Rectal smooth muscle tissue (tissue), 1 donor: ENCODE results near the gene MAGEB16.

Experiments
- H3K27ac ChIP-seq: one replicate; pipeline ENCODE4 v1.7.0; 2013; ENCODE audit warnings: low read depth, low read length, inconsistent platforms
- H3K27me3 ChIP-seq: one replicate; pipeline ENCODE4 v1.7.0; 2013; ENCODE audit warnings: low read length; ENCODE audit not compliant: control insufficient read depth, insufficient read depth
- H3K36me3 ChIP-seq: one replicate; pipeline ENCODE4 v1.7.0; 2013; ENCODE audit warnings: low read length; ENCODE audit not compliant: control insufficient read depth, insufficient read depth
- H3K4me1 ChIP-seq: one replicate; pipeline ENCODE4 v1.7.0; 2013; ENCODE audit warnings: low read length; ENCODE audit not compliant: control insufficient read depth, insufficient read depth
- H3K4me3 ChIP-seq: one replicate; pipeline ENCODE4 v1.7.0; 2013; ENCODE audit warnings: low read length
- H3K9ac ChIP-seq: one replicate; pipeline ENCODE4 v1.7.0; 2013; ENCODE audit warnings: low read length

Gene MAGEB16

GRCh38 chrX:35798042-35798441 is at the start of gene MAGEB16:
TSS of gene MAGEB16 (plus strand) at chrX:35798342. CDS start at chrX:35802197, 3,855 bp downstream.
- Histone ChIP-seq H3K4me1 (no peaks in the 10 kb centered on the region), H3K4me3 (no peak within 1 kb of the TSS), H3K27me3 (no peaks in the 10 kb centered on the region), H3K36me3 (no peaks in the 10 kb centered on the region), H3K27ac (no peak within 1 kb of the TSS), H3K9ac (no peak within 1 kb of the TSS)

GRCh38 chrX:35773958-35774564 is 24.1 kb upstream of the MAGEB16 start:
- Histone ChIP-seq H3K36me3 (no peaks in the 10 kb centered on the region), H3K4me3 (no peak overlapping the region), H3K9ac (no peak overlapping the region)

GRCh38 chrX:35785075-35785474 is 13.1 kb upstream of the MAGEB16 start:
- no peak overlapping the region for H3K4me3 ChIP-seq
- no peaks in the 10 kb centered on the region for H3K36me3 ChIP-seq
- no peak overlapping the region for H3K9ac ChIP-seq
- H3K27me3 ChIP-seq: no peaks in the 10 kb centered on the region
- H3K4me1 ChIP-seq: no peaks in the 10 kb centered on the region
- H3K27ac ChIP-seq: no peak overlapping the region

More at GRCh38 chrX:35773958-35774564, 24.1 kb upstream of the MAGEB16 start:
- no peaks in the 10 kb centered on the region for H3K27me3 ChIP-seq
- no peak overlapping the region for H3K27ac ChIP-seq
- H3K4me1 ChIP-seq: no peaks in the 10 kb centered on the region

GRCh38 chrX:35786271-35786670 is 11.9 kb upstream of the MAGEB16 start:
- Histone ChIP-seq H3K9ac (no peak overlapping the region), H3K27me3 (no peaks in the 10 kb centered on the region), H3K36me3 (no peaks in the 10 kb centered on the region), H3K4me3 (no peak overlapping the region), H3K27ac (no peak overlapping the region), H3K4me1 (no peaks in the 10 kb centered on the region)

GRCh38 chrX:35787867-35788266 is 10.3 kb upstream of the MAGEB16 start:
- no peaks in the 10 kb centered on the region for H3K4me1 ChIP-seq
- no peaks in the 10 kb centered on the region for H3K36me3 ChIP-seq
- no peak overlapping the region for H3K27ac ChIP-seq
- no peaks in the 10 kb centered on the region for H3K27me3 ChIP-seq
- H3K9ac ChIP-seq: no peak overlapping the region
- H3K4me3 ChIP-seq: no peak overlapping the region

GRCh38 chrX:35800474-35800873 is 2.3 kb downstream of the MAGEB16 start:
- H3K4me3 ChIP-seq: no peak overlapping the region
- H3K4me1 ChIP-seq: no peaks in the 10 kb centered on the region
- H3K27ac ChIP-seq: no peak overlapping the region
- H3K27me3 ChIP-seq: no peaks in the 10 kb centered on the region
- no peaks in the 10 kb centered on the region for H3K36me3 ChIP-seq
- H3K9ac ChIP-seq: no peak overlapping the region

- Histone ChIP-seq H3K27ac (no peak overlapping the region), H3K36me3 (no peaks in the 10 kb centered on the region), H3K4me3 (no peak overlapping the region), H3K27me3 (no peaks in the 10 kb centered on the region), H3K4me1 (no peaks in the 10 kb centered on the region), H3K9ac (no peak overlapping the region)
Measured at GRCh38 chrX:35809781-35810180, 11.6 kb downstream of the MAGEB16 start.

GRCh38 chrX:35819241-35819640 is 21.1 kb downstream of the MAGEB16 start:
- Histone ChIP-seq H3K4me1 (no peaks in the 10 kb centered on the region), H3K36me3 (no peaks in the 10 kb centered on the region), H3K27me3 (no peaks in the 10 kb centered on the region), H3K4me3 (no peak overlapping the region), H3K27ac (no peak overlapping the region), H3K9ac (no peak overlapping the region)

- Histone ChIP-seq H3K27ac (no peak overlapping the region), H3K9ac (no peak overlapping the region), H3K4me1 (no peaks in the 10 kb centered on the region), H3K36me3 (no peaks in the 10 kb centered on the region), H3K4me3 (no peak overlapping the region), H3K27me3 (no peaks in the 10 kb centered on the region)
Measured at GRCh38 chrX:35826503-35826902, 28.4 kb downstream of the MAGEB16 start.

GRCh38 chrX:35829501-35829900 is 31.4 kb downstream of the MAGEB16 start:
- H3K36me3 ChIP-seq: no peaks in the 10 kb centered on the region
- H3K4me1 ChIP-seq: no peaks in the 10 kb centered on the region
- no peak overlapping the region for H3K9ac ChIP-seq
- H3K27me3 ChIP-seq: no peaks in the 10 kb centered on the region
- no peak overlapping the region for H3K27ac ChIP-seq
- no peak overlapping the region for H3K4me3 ChIP-seq

- no peak overlapping the region for H3K4me3 ChIP-seq
- no peak overlapping the region for H3K9ac ChIP-seq
- H3K4me1 ChIP-seq: no peaks in the 10 kb centered on the region
- H3K27ac ChIP-seq: no peak overlapping the region
- no peaks in the 10 kb centered on the region for H3K27me3 ChIP-seq
- no peaks in the 10 kb centered on the region for H3K36me3 ChIP-seq
Measured at GRCh38 chrX:35841872-35842271, 43.7 kb downstream of the MAGEB16 start.

GRCh38 chrX:35842674-35843073 is 44.5 kb downstream of the MAGEB16 start:
- no peak overlapping the region for H3K27ac ChIP-seq
- no peaks in the 10 kb centered on the region for H3K36me3 ChIP-seq
- H3K4me1 ChIP-seq: no peaks in the 10 kb centered on the region
- H3K27me3 ChIP-seq: no peaks in the 10 kb centered on the region
- no peak overlapping the region for H3K4me3 ChIP-seq
- H3K9ac ChIP-seq: no peak overlapping the region

GRCh38 chrX:35847736-35848135 is 49.6 kb downstream of the MAGEB16 start:
- Histone ChIP-seq H3K4me1 (no peaks in the 10 kb centered on the region), H3K27me3 (no peaks in the 10 kb centered on the region)

More at GRCh38 chrX:35847736-35848135, 49.6 kb downstream of the MAGEB16 start:
- Histone ChIP-seq H3K27ac (no peak overlapping the region), H3K36me3 (no peaks in the 10 kb centered on the region), H3K9ac (no peak overlapping the region), H3K4me3 (no peak overlapping the region)
